ENCODE results near the gene KIF26B. TPM values are rescaled to one million over a fixed set of nuclear protein-coding genes. Genes with fewer than 3 reads are reported as not detected.
"Not testable (repeated sequence)": the region's sequence is repeated elsewhere in the genome, so short reads cannot be mapped to it uniquely, and the experiment has no call there.

KIF26B gene
- total RNA-seq, 2 donors from 2014 or later: 0.78 to 4.6 TPM

DNA sequence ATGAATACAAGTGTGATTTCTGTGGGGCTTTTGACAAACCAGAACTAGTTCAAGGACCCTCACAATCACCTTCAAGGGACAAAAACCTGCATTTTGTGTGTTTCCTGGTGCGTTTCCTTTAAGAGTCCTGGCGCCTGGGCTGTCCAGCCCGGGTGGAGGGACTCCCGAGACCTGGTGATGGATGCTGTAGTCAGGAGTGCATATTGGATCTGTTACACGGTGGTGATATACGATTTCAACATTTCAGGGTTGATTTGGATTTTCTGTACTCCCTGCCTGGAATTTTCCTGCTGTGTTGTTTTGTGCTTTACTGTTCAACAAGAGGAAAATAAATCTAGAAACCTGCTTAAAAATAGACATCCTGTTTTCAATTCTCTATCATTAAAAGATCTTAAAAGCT, 162.0 kb downstream of the KIF26B start:
- H3K36me3 ChIP-seq (replicated peaks in 1 of 2; ENCODE audit: insufficient read depth in 1 of 2, low read depth in 2 of 2): no peaks in the 10 kb centered on the region
- no peaks in the 10 kb centered on the region for H3K4me1 ChIP-seq
- H3K27me3 ChIP-seq: no peaks in the 10 kb centered on the region
- no peak overlapping the region for H3K4me3 ChIP-seq
- intact Hi-C loops (cut with DNase I): no loop called here
- no peaks in the 10 kb centered on the region for H3K9me3 ChIP-seq
- 63 to 66% methylated on average over 6 of the region's 6 CpGs for WGBS, 2 donors
- DNase-seq (no peak), ATAC-seq (no peak)
- TF ChIP-seq CTCF (IDR thresholded peaks at IDR 0.05) (no peak), POLR2A (IDR thresholded peaks at IDR 0.05) (no peak)
- H3K27ac ChIP-seq: no peak overlapping the region

DNA sequence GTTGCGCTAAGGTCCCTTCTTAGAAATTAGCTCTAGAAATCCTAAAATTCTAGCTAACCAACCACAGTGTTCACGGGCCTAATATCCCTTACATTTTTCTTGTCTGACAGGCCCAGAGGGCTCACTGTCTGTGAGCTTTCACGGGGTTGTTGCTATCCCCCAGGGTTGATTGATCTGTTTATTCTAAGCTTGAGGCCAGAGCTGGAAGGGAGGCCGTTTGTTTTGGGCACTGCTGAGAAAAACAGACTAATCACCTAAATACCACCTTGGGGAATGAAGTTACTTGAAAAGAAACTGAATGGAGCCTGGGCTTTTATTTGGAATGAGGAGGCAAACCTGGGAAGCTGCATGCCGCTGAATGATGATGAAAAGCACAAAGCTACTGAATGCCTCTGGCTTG, 162.4 kb downstream of the KIF26B start:
- H3K4me3 ChIP-seq: no peak overlapping the region
- no peak for ATAC-seq
- 38 to 45% methylated on average over 5 of the region's 5 CpGs for WGBS, 2 donors

DNA sequence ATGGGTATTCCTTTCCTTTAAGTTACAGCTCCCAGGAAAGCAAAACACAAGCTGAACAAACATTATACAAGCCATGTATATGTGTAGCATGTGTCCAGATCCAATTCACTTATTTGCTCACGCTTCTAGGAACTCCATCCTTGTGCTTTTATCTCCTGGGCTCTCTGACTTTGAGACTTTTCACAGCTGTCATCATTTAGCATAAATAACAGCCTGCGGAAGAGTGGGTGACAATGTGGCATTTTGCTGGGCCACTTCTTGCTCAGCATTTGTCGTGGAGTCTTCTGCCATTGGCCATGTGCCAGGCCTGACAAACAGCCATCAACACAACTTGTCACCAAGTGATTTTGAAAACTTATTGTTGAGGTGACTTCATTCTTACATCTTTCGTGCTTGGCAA, 164.3 kb downstream of the KIF26B start:
- no peak for TF ChIP-seq CTCF (IDR thresholded peaks at IDR 0.05)
- TF ChIP-seq POLR2A (IDR thresholded peaks at IDR 0.05): no peak
- H3K9me3 ChIP-seq: no peaks in the 10 kb centered on the region
- H3K27me3 ChIP-seq: no peaks in the 10 kb centered on the region
- DNase-seq (no peak), ATAC-seq (no peak)
- H3K4me1 ChIP-seq: no peaks in the 10 kb centered on the region
- 34 to 44% methylated on average over 4 of the region's 4 CpGs for WGBS, 2 donors
- H3K27ac ChIP-seq: no peak overlapping the region
- H3K36me3 ChIP-seq (replicated peaks in 1 of 2; ENCODE audit: insufficient read depth in 1 of 2, low read depth in 2 of 2): no peaks in the 10 kb centered on the region
- H3K4me3 ChIP-seq: no peak overlapping the region
- intact Hi-C loops (cut with DNase I): no loop called here

More for the DNA sequence above, 162.4 kb downstream of the KIF26B start:
- no peaks in the 10 kb centered on the region for H3K36me3 ChIP-seq (replicated peaks in 1 of 2; ENCODE audit: insufficient read depth in 1 of 2, low read depth in 2 of 2)
- no peak for DNase-seq
- H3K4me1 ChIP-seq: no peaks in the 10 kb centered on the region
- no peaks in the 10 kb centered on the region for H3K27me3 ChIP-seq
- no peak overlapping the region for H3K27ac ChIP-seq
- no peak for TF ChIP-seq CTCF (IDR thresholded peaks at IDR 0.05)
- no peak for TF ChIP-seq POLR2A (IDR thresholded peaks at IDR 0.05)
- no peaks in the 10 kb centered on the region for H3K9me3 ChIP-seq
- intact Hi-C loops (cut with DNase I): no loop called here

- TF ChIP-seq CTCF (IDR thresholded peaks at IDR 0.05) (no peak), POLR2A (IDR thresholded peaks at IDR 0.05) (no peak)
- Histone ChIP-seq H3K9me3 (no peaks in the 10 kb centered on the region), H3K4me3 (no peak overlapping the region), H3K27me3 (no peaks in the 10 kb centered on the region), H3K36me3 (replicated peaks in 1 of 2; ENCODE audit: insufficient read depth in 1 of 2, low read depth in 2 of 2) (no peaks in the 10 kb centered on the region), H3K4me1 (no peaks in the 10 kb centered on the region), H3K27ac (no peak overlapping the region)
- DNase-seq (no peak), ATAC-seq (no peak)
- intact Hi-C loops (cut with DNase I): no loop called here
- 50 to 55% methylated on average over 4 of the region's 4 CpGs for WGBS, 2 donors
These were observed 167.9 kb downstream of the KIF26B start for GRCh38 chr1:245322673-245323072.

GRCh38 chr1:245323765-245324164, 169.0 kb downstream of the KIF26B start:
- ATAC-seq; H3K4me3 ChIP-seq; H3K36me3 ChIP-seq (replicated peaks in 1 of 2; ENCODE audit: insufficient read depth in 1 of 2, low read depth in 2 of 2); H3K4me1 ChIP-seq; H3K27me3 ChIP-seq; H3K27ac ChIP-seq; DNase-seq; intact Hi-C loops (cut with DNase I); H3K9me3 ChIP-seq: not testable (repeated sequence)
- 71 to 83% methylated on average over 2 of the region's 2 CpGs for WGBS, 2 donors

Measured in body of pancreas (tissue), 4 donors.